ENCODE data around the gene PCARE. TPM values are rescaled to one million over a fixed set of nuclear protein-coding genes. Genes with fewer than 3 reads are reported as not detected.

PCARE gene
- total RNA-seq, 4 donors from 2014 or later: not detected

DNA sequence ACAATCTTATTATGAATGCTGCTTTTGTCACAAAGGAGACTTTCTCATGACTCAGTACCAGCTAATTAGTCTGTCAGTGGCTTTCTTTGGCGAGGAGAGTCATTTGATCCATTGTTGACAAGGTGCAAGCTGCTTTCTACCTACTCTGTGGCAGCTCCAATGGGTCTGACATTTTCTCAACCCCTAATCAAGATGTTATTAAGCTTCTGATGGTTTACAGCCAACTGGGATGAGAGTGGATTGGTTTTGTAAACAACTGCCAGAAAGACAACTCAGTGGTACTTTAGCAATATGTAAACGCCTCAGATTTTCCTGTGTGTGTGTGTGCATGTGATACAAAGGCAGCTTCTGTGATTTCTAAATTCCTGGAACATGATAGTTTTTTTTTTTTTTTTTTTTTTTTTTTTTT is 32.7 kb upstream of the PCARE start:
- Histone ChIP-seq H3K27me3 (no peaks in the 10 kb centered on the region), H3K27ac (no peak overlapping the region), H3K4me1 (no peaks in the 10 kb centered on the region), H3K9me3 (no peaks in the 10 kb centered on the region), H3K36me3 (no peaks in the 10 kb centered on the region), H3K4me3 (no peak overlapping the region)
- TF ChIP-seq, protein P1, sequence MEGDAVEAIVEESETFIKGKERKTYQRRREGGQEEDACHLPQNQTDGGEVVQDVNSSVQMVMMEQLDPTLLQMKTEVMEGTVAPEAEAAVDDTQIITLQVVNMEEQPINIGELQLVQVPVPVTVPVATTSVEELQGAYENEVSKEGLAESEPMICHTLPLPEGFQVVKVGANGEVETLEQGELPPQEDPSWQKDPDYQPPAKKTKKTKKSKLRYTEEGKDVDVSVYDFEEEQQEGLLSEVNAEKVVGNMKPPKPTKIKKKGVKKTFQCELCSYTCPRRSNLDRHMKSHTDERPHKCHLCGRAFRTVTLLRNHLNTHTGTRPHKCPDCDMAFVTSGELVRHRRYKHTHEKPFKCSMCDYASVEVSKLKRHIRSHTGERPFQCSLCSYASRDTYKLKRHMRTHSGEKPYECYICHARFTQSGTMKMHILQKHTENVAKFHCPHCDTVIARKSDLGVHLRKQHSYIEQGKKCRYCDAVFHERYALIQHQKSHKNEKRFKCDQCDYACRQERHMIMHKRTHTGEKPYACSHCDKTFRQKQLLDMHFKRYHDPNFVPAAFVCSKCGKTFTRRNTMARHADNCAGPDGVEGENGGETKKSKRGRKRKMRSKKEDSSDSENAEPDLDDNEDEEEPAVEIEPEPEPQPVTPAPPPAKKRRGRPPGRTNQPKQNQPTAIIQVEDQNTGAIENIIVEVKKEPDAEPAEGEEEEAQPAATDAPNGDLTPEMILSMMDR (IDR thresholded peaks at IDR 0.05): no peak
- TF ChIP-seq POLR2A (IDR thresholded peaks at IDR 0.05): no peak
- intact Hi-C loops (cut with DNase I; ENCODE audit: low total_unique reads): no loop called here
- no peak for DNase-seq

DNA sequence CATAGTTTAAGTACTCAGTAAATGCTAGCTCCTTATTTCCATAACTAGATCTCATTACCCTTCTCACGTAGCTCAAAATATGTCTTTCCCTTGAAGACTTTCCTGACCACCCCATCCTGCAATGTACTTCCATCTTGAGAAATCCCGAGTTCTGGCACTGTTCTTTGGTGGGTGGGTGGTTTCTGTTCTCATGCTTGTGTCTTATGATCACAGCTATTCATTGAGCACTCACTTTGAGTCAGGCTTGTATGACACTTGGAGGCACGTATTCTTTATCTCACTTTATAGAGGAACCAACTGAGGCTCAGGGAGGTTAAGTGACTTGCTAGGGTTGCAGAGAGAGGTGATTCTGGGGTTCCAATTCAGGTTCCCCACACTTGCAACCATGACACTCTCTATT is 31.9 kb upstream of the PCARE start:
- DNase-seq: no peak
- Histone ChIP-seq H3K27me3 (no peaks in the 10 kb centered on the region), H3K36me3 (no peaks in the 10 kb centered on the region), H3K9me3 (no peaks in the 10 kb centered on the region), H3K27ac (no peak overlapping the region), H3K4me1 (no peaks in the 10 kb centered on the region), H3K4me3 (no peak overlapping the region)
- intact Hi-C loops (cut with DNase I; ENCODE audit: low total_unique reads): no loop called here
- no peak for TF ChIP-seq POLR2A (IDR thresholded peaks at IDR 0.05)
- TF ChIP-seq, protein P1 (IDR thresholded peaks at IDR 0.05): no peak

DNA sequence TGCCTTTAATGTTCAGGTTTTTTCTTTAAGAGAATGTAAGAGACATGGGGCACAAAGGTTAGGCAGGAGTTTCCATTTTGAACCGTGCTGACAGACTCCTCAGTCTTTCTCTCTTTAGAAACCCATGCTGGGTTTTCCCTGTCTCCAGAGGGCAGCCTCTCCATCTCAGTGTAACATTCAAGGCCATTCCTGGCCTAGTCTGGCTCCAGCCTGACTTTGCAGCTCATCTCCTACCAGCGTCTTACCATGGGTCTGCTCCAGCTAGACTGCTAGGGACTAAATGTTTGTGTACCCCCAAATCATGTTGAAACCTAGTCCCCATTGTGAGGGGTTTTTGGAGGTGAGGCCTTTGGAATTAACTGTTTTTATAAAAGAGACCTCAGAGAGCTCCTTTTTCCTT is 31.1 kb upstream of the PCARE start:
- no peak for TF ChIP-seq POLR2A (IDR thresholded peaks at IDR 0.05)
- no peak overlapping the region for H3K4me3 ChIP-seq
- H3K27me3 ChIP-seq: no peaks in the 10 kb centered on the region
- H3K27ac ChIP-seq: no peak overlapping the region
- DNase-seq: no peak
- no peaks in the 10 kb centered on the region for H3K4me1 ChIP-seq
- no peaks in the 10 kb centered on the region for H3K36me3 ChIP-seq
- H3K9me3 ChIP-seq: no peaks in the 10 kb centered on the region
- intact Hi-C loops (cut with DNase I; ENCODE audit: low total_unique reads): no loop called here

DNA sequence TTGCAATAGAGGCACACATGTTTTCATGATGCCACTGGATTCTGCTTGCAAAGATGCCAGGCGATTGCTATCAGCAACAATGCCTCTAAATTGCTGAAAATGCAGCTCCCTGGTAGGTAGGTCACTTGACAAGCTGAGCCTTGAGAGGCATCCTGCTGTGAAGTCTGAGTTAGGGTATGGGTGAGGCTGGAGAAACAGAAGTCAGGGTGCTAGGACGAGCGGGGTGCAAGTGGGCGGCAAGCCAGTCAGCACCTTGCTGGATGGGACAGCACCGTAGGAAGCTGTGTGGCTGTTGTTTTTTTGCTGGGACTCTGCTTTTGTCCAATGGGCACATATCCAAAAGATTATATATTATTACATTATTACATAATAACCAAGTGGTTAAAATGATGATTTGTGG is 30.4 kb upstream of the PCARE start:
- H3K9me3 ChIP-seq: no peaks in the 10 kb centered on the region
- intact Hi-C loops (cut with DNase I; ENCODE audit: low total_unique reads): no loop called here
- H3K27ac ChIP-seq: no peak overlapping the region
- H3K36me3 ChIP-seq: no peaks in the 10 kb centered on the region
- no peak overlapping the region for H3K4me3 ChIP-seq
- TF ChIP-seq, protein P1 (IDR thresholded peaks at IDR 0.05): no peak
- no peak for TF ChIP-seq POLR2A (IDR thresholded peaks at IDR 0.05)
- H3K27me3 ChIP-seq: no peaks in the 10 kb centered on the region
- H3K4me1 ChIP-seq: no peaks in the 10 kb centered on the region
- DNase-seq: no peak

DNA sequence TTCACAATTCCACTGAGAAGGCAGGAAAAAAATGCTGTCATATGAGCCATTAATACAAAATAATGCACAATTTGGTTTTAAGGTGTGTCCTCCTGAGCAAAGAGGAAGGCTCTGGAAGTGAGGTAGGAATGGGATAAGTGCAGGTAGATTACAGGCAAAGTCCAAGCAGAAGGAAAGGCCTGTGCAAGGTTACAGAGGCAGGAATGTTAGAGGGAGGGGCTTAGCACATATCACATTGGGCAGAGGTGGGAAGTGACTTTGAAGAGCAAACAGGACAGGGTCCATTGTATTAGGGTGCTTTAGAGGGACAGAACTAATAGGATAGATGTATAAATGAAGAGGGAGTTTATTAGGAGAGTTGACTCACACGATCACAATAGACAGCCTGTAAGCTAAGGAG is 26.2 kb upstream of the PCARE start:
- no peak for TF ChIP-seq POLR2A (IDR thresholded peaks at IDR 0.05)
- TF ChIP-seq, protein P1 (IDR thresholded peaks at IDR 0.05): no peak
- no peak for DNase-seq
- Histone ChIP-seq H3K36me3 (no peaks in the 10 kb centered on the region), H3K27ac (no peak overlapping the region), H3K4me3 (no peak overlapping the region), H3K9me3 (no peaks in the 10 kb centered on the region), H3K4me1 (no peaks in the 10 kb centered on the region), H3K27me3 (no peaks in the 10 kb centered on the region)
- intact Hi-C loops (cut with DNase I; ENCODE audit: low total_unique reads): no loop called here

- no peaks in the 10 kb centered on the region for H3K9me3 ChIP-seq
- H3K27me3 ChIP-seq: no peaks in the 10 kb centered on the region
- DNase-seq: no peak
- TF ChIP-seq, protein P1 (IDR thresholded peaks at IDR 0.05): no peak
- TF ChIP-seq POLR2A (IDR thresholded peaks at IDR 0.05): no peak
- H3K27ac ChIP-seq: no peak overlapping the region
- H3K4me1 ChIP-seq: no peaks in the 10 kb centered on the region
- H3K36me3 ChIP-seq: no peaks in the 10 kb centered on the region
- intact Hi-C loops (cut with DNase I; ENCODE audit: low total_unique reads): no loop called here
- H3K4me3 ChIP-seq: no peak overlapping the region
These were observed 23.2 kb upstream of the PCARE start for GRCh38 chr2:29097569-29097968.
